ENCODE results near the gene DLL4.
"Not testable (repeated sequence)": the region's sequence is repeated elsewhere in the genome, so short reads cannot be mapped to it uniquely, and the experiment has no call there.

DLL4 gene

DNA sequence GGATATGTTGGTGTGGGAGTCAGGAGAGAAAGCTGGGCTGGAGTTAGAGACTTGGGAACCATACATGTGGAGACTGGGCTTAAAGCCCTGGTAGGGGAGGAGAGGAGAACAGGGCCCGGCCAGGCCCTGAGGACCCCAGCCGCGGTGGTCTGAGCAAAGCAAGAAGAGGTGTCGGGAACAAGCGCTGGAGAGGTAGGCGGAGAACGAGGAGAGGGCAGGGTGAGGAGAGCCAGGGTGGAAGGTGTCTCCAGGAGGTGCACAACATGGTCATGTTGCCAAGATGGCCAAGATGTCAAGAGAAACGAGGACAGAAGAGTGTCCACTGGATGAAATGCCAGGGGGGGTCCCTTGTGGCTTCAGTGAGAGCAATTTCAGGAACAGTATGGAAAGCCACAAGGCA, 29.6 kb downstream of the DLL4 start:
- no peak for DNase-seq (ENCODE audit: low read depth in 2 of 2)

GRCh38 chr15:40959331-40960141, 30.4 kb downstream of the DLL4 start:
- no peak for DNase-seq (ENCODE audit: low read depth in 2 of 2)

DNA sequence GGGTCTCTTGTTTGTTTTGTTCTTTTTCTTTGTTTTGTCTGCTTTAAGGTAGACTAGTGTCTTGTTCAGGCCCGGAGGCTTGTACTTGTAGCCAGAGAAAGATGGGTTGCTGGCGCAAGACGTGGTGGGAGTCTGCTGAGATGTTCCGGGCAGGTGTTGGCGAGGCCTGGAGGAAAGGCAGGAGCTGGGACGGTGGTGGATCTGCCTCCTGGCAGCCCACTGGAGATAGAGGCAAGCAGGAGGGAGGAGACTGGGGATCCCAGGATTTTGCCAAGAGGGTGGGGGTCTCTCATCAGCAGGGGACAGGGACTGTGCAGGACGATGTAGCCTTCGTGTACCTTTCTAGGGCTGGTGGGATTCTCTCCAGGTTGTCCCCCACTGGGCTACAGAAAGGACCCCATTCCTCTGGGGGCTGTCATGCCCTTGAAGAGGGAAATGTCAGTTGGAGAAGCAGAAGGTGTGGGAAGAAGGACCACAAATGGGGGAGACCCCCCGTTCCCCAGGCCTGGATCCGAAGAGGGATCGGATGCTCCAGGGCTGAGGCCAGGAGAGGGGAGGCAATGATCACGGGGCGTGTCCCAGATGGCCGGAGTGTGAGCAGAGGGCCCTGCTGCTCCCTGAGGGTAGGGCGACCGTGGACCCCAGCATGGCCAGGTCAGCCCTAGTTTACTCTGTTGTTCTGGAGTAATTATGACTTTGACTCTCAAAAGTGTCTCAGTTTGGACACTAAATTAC, 31.2 kb downstream of the DLL4 start:
- DNase-seq (ENCODE audit: low read depth in 2 of 2), result no peak

- no peak for DNase-seq (ENCODE audit: low read depth in 2 of 2)
Observed at GRCh38 chr15:40960925-40961324, 31.8 kb downstream of the DLL4 start.

DNA sequence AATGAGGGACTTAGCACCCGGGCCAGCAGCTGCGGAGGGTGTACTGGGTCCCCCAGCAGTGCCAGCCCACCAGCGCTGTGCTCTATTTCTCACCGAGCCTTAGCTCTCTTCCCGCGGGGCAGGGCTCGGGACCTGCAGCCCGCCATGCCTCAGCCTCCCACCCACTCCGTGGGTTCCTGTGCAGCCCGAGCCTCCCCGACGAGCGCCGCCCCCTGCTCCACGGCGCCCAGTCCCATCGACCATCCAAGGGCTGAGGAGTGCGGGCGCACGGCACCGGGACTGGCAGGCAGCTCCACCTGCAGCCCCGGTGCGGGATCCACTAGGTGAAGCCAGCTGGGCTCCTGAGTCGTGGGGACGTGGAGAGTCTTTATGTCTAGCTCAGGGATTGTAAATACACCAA, 32.6 kb downstream of the DLL4 start:
- DNase-seq (ENCODE audit: low read depth in 2 of 2), result not testable (repeated sequence)

DNA sequence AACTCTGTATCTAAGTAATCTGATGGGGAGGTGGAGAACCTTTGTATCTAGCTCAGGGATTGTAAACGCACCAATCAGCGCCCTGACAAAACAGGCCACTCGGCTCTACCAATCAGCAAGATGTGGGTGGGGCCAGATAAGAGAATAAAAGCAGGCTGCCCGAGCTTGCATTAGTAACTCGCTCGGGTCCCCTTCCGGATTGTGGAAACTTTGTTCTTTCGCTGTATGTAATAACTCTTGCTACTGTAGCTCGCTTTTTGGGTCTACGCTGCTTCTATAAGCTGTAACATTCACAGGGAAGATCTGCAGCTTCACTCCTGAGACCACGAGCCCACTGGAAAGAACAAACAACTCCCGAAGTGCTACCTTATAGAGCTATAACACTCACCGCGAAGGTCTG, 33.2 kb downstream of the DLL4 start:
- not testable (repeated sequence) for DNase-seq (ENCODE audit: low read depth in 2 of 2)

GRCh38 chr15:40963201-40963600, 34.1 kb downstream of the DLL4 start:
- DNase-seq (ENCODE audit: low read depth in 2 of 2), result no peak

DNA sequence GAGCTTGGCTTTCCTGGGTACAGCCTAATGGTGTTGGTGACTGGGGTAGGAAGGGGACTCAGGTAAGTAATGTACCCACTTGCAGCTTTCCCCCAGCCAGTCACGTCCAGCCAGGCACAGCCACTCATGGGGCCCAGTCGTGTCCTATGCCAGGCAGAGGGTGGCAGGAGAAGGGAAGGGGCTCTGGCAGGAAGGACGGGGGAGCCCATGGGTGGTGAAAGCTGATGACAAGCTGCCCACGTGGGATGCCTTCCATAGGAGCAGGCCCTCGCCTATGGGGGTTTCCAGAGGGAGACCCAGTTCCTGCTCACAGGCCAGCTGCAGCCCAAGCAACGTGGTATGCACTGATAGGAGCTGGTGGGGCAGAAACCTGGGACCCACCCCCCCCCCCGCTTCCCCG, 34.9 kb downstream of the DLL4 start:
- DNase-seq (ENCODE audit: low read depth in 2 of 2), result no peak

GRCh38 chr15:40964634-40965033, 35.5 kb downstream of the DLL4 start:
- no peak for DNase-seq (ENCODE audit: low read depth in 2 of 2)

DNA sequence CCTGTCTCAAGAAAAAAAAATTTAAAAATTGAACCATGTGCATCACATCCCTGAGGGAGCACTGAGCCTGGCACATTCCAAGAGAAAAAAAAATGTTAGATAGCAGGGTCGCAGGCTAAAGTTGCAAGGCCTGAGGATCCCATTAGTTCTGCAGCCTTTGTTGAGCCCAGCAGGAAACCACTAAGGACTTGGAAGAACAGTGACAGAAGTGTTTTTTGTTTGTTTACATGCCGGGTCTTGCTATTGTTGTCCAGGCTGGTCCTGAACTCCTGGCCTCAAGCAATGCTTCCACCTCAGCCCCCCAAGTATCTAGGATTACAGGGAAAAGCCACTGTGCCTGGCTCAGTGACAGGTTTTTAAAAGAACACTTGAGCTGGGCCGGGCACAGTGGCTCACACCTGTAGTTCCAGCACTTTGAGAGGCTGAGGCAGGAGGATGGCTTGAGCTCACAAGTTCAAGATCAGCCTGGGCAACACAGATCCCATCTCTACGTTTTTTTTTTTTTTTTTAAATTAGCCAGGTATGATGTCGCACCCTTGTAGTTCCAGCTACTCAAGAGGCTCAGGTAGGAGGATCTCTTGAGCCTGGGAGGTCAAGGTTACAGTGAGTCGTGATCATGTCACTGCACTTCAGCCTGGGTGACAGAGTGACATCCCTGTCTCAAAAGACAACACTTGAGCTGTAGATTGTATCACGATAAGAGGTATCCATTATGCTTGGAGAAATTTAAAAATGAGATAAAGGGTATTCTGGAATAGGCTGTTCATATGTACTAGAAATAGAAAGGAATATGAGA, 39.3 kb downstream of the DLL4 start:
- no peak for DNase-seq (ENCODE audit: low read depth in 2 of 2)

GRCh38 chr15:40969363-40969762, 40.2 kb downstream of the DLL4 start:
- no peak for DNase-seq (ENCODE audit: low read depth in 2 of 2)

DNA sequence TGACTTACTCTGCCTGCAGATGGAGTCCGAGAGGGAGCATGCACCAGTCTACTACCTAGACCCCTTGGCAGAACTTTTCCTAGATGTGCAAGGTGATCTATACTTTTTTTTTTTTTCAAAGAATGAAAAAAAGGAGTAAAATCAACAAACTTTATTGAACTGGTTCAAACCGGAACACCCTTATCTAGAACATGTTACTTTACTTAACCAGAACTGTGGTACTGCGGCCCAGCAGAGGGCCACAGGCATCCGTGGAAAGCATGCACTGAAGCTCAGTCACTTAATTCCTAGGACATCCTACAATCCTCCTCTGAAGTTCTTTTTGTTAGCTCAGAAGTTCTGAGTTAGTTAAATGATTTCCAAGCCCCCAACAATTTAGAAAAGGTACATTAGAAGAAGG, 45.7 kb downstream of the DLL4 start:
- DNase-seq (ENCODE audit: low read depth in 2 of 2), result no peak

- no peak for DNase-seq (ENCODE audit: low read depth in 2 of 2)
Observed at GRCh38 chr15:40976819-40977218, 47.7 kb downstream of the DLL4 start.

DNA sequence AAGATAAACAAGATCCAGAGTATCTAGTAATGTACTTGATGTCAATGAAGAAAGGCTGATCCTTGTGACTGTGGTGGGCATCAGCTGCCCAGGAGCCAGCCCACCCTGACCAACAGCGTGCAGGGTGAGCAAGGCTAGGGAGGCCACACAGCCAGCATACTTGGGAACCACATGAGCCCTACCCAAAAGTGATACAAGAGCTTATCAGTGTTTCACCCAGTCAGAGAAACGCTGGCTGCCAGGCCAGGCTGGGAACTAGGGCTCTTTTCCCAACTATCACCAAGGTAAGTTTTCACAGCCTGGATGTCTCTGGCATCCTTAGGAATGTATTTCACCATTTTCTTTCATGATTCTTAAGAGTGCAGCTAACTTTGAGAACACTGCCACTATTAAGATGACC, 49.0 kb downstream of the DLL4 start:
- no peak for DNase-seq (ENCODE audit: low read depth in 2 of 2)

- DNase-seq (ENCODE audit: low read depth in 2 of 2), result no peak
Observed at GRCh38 chr15:40978562-40978961, 49.4 kb downstream of the DLL4 start.

DNA sequence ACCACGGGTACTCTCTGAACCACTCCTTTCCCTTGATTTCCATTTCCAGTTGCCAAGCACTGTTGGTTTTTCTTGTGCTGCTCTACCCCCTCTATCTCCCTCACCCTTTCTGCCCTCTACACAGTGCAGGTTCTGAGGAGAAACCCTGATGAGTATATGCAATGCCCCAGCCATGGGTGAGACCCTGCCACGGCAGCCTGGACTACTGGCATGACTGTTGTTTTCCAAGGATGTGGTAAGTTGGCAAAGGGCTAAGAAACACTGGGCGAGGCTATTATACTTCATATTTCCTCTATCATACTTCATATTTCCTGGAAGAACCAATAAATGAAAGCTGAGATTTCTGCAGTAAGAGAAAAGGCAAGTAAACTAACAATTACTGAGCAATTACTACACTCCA, 52.0 kb downstream of the DLL4 start:
- no peak for DNase-seq (ENCODE audit: low read depth in 2 of 2)

- no peak for DNase-seq (ENCODE audit: low read depth in 2 of 2)
Observed at GRCh38 chr15:40982855-40983254, 53.7 kb downstream of the DLL4 start.

DNA sequence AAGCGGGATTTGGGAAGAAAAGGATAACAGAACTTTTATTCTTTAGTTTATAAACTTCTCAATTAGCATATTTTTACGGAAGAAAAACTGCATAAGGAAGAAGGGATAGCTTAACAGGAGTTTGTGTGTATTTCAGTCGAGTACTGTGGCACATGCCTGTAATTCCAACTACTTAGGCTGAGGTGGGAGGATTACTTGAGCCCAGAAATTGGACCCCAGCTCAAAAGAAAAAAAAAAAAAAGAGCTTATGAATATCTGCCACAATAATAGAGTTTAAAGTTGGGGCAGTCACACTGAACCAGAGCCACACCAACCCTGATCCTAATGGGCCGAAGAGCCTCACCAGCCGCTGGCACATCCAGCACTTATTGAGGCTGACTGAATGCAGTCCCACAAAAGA, 55.3 kb downstream of the DLL4 start:
- DNase-seq (ENCODE audit: low read depth in 2 of 2), result no peak

GRCh38 chr15:40984964-40985363, 55.8 kb downstream of the DLL4 start:
- no peak for DNase-seq (ENCODE audit: low read depth in 2 of 2)

GRCh38 chr15:40985541-40986330, 56.6 kb downstream of the DLL4 start:
- DNase-seq (ENCODE audit: low read depth in 2 of 2), result no peak

- DNase-seq (ENCODE audit: low read depth in 2 of 2), result no peak
Observed at GRCh38 chr15:40986820-40987219, 57.7 kb downstream of the DLL4 start.

DNA sequence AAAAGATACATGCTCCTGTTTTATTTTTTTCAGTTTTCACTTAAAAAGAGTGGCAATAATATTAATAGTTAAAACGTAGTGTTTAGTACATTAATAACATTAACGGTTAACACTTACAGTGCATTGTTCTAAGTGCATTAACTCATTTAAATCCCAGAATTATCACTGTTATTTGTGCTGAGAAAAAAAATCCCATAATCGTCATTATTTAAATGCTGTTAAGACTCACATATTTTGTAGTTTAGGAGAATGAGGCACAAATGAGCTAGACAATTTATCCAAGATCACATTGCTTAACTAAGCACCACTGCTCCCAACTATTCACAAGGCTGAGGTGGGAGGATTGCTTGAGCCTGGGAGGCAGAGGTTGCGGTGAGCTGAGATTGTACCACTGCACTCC, 59.0 kb downstream of the DLL4 start:
- no peak for DNase-seq (ENCODE audit: low read depth in 2 of 2)
